Pancreas (tissue), 10 donors: ENCODE measurements around the gene KLK5. TPM values are rescaled to one million over a fixed set of nuclear protein-coding genes. Genes with fewer than 3 reads are reported as not detected.

Source experiments
- ATAC-seq, 4 donors: fragments of 200-7000 bp; cut with Tn5 transposase; one replicate each; pipeline versions ENCODE4 v1.8.0 to v1.9.1; 2020; ENCODE audit warnings: mild to moderate bottlenecking in 4 of 4, moderate library complexity in 4 of 4
- DNase-seq, 6 donors: peaks; one replicate each; pipeline ENCODE4 v3.0.0-alpha.2; 2020
- FAIRE-seq: peaks from 2 replicates; lab custom pipeline; 2012; peaks lifted over from hg19 to GRCh38; lab: Jason Lieb, UNC
- H3K27ac ChIP-seq, 4 donors: fragments of 200-600 bp; sonication (generic); 1 replicate in 3 of 4; 2 replicates in 1 of 4; pipeline versions ENCODE4 v1.5.0 to v1.8.0; 2020
- H3K27me3 ChIP-seq, 4 donors: fragments of 200-600 bp; one replicate each; pipeline ENCODE4 v1.8.0; 2021
- H3K36me3 ChIP-seq, 3 donors: fragments of 200-600 bp; sonication (generic) in 1 of 3; one replicate each; pipeline versions ENCODE4 v1.5.0 to v1.8.0; 2020 to 2021
- H3K4me1 ChIP-seq, 3 donors: fragments of 200-600 bp; one replicate each; pipeline ENCODE4 v1.8.0; 2021
- H3K4me3 ChIP-seq, 4 donors: fragments of 200-600 bp; sonication (generic) in 2 of 4; one replicate each; pipeline versions ENCODE4 v1.5.0 to v1.8.0; 2020 to 2021
- H3K9me3 ChIP-seq, 4 donors: fragments of 200-600 bp; one replicate each; pipeline ENCODE4 v1.8.0; 2021
- CTCF ChIP-seq, 4 donors: fragments of 200-600 bp; sonication (generic) in 3 of 4; IDR thresholded peaks; one replicate each; pipeline versions ENCODE4 v1.5.0 to v1.8.0; 2021; ENCODE audit warnings: antibody characterized with exemption in 4 of 4
- WGBS, 2 donors: extraction: QIAGEN DNeasy Blood & Tissue Kit; methylation state at CpG; one replicate each; pipeline ENCODE4 v1.1.7; 2013; 5-methylcytosine and 5-hydroxymethylcytosine counted together
- intact Hi-C, 3 donors: fragments of 100-400 bp; cut with DNase I; formaldehyde crosslinking; loops; one replicate each; pipeline versions ENCODE4 v1.11.1 to v1.14.2; 2022
- polyA plus RNA-seq, 2 donors: library from polyadenylated mRNA; stranded (reverse); fragments of 200-250 nt; gene quantifications; one replicate each; pipeline ENCODE4 v1.2.3, GENCODE V29; 2013
- total RNA-seq, 6 donors: library from RNA; stranded (reverse); fragmentation: NEBNext Ultra II Directional in 4 of 6; extraction: Animal tissue kit (Norgen Biotek cat#: 25700) in 4 of 6; gene quantifications; one replicate each; pipeline versions ENCODE4 v1.2.1 to v1.2.4, GENCODE V29; 2021 to 2023
- donor health status: healthy with polysubstance abuse.
- donor health status: DM: no; HTN: no; CAD: no; lungs with moderate emphysema.
- donor health status: DM: no; HTN: no; CAD: no.
- donor health status: control.
- donor health status: control.
- donor health status: Bipolar disorder and iron deficiency.
- donor health status: DM: yes; HTN: yes; CAD: no.
- donor health status: DM: no; HTN: no; CAD: no.
- donor health status: DM: no; HTN: no; CAD: no.
- donor health status: DM: yes; HTN: yes; CAD: no.

KLK5 gene
- total RNA-seq (not detected), polyA plus RNA-seq (under 1 TPM in 1 of 2 donors, not detected in 1; 0.11 TPM)

- Histone ChIP-seq H3K36me3 (no peaks in the 10 kb centered on the region), H3K27ac (no peak within 1 kb of the TSS), H3K4me1 (no peaks in the 10 kb centered on the region), H3K4me3 (no peak within 1 kb of the TSS), H3K9me3 (no peaks in the 10 kb centered on the region), H3K27me3 (peaks cover 0 to 5% (median 0%) of the 10 kb centered on the region in 4 donors)
- peak in 1 of 6 donors; percentile 19 for DNase-seq
- WGBS, 2 donors = 9 to 14% methylated on average over 7 of the region's 7 CpGs
- no peak for TF ChIP-seq CTCF (IDR thresholded peaks at IDR 0.05)
- intact Hi-C loops = no loop called here
- ATAC-seq = no peak
- no peak for FAIRE-seq
These were observed at the start of gene KLK5 for GRCh38 chr19:50952910-50953309. Gene KLK5 (minus strand): TSS chr19:50953038. CDS start chr19:50952657, 381 bp downstream.

GRCh38 chr19:51002089-51002532 is 49.3 kb upstream of the KLK5 start:
- Histone ChIP-seq H3K4me1 (no peaks in the 10 kb centered on the region), H3K27me3 (peaks cover 0 to 15% (median 0%) of the 10 kb centered on the region in 4 donors), H3K27ac (no peak overlapping the region), H3K9me3 (no peaks in the 10 kb centered on the region), H3K36me3 (no peaks in the 10 kb centered on the region), H3K4me3 (no peak overlapping the region)
- FAIRE-seq (no peak), ATAC-seq (no peak), DNase-seq (no peak)
- no peak for TF ChIP-seq CTCF (IDR thresholded peaks at IDR 0.05)
- intact Hi-C loops = no loop called here
- WGBS, 2 donors = 39 to 44% methylated on average over 11 to 12 of the region's 12 CpGs

GRCh38 chr19:51001515-51001914 is 48.7 kb upstream of the KLK5 start, which contains the start of gene KLK8:
Gene KLK8 (minus strand): TSS chr19:51001604. CDS start chr19:51001167, 437 bp downstream.
- intact Hi-C loops = no loop called here
- ATAC-seq = no peak
- FAIRE-seq = no peak
- H3K27me3 ChIP-seq = peaks cover 0 to 15% (median 0%) of the 10 kb centered on the region in 4 donors
- no peak for TF ChIP-seq CTCF (IDR thresholded peaks at IDR 0.05)
- H3K36me3 ChIP-seq = no peaks in the 10 kb centered on the region
- no peak within 1 kb of the TSS for H3K27ac ChIP-seq
- H3K4me1 ChIP-seq = no peaks in the 10 kb centered on the region
- DNase-seq = no peak
- 21% methylated on average over 7 of the region's 7 CpGs for WGBS, 2 donors
- H3K9me3 ChIP-seq = no peaks in the 10 kb centered on the region
- H3K4me3 ChIP-seq = no peak within 1 kb of the TSS

- no peak overlapping the region for H3K4me3 ChIP-seq
- H3K9me3 ChIP-seq = no peaks in the 10 kb centered on the region
- intact Hi-C loops = no loop called here
- no peak overlapping the region for H3K27ac ChIP-seq
- no peak for DNase-seq
- FAIRE-seq = no peak
- WGBS, 2 donors = 23 to 26% methylated on average over 16 of the region's 16 CpGs
- TF ChIP-seq CTCF (IDR thresholded peaks at IDR 0.05) = no peak
- H3K27me3 ChIP-seq = peaks cover 0 to 15% (median 0%) of the 10 kb centered on the region in 4 donors
- no peaks in the 10 kb centered on the region for H3K4me1 ChIP-seq
- no peak for ATAC-seq
- no peaks in the 10 kb centered on the region for H3K36me3 ChIP-seq
These were observed 48.1 kb upstream of the KLK5 start for GRCh38 chr19:51000981-51001380.

DNA sequence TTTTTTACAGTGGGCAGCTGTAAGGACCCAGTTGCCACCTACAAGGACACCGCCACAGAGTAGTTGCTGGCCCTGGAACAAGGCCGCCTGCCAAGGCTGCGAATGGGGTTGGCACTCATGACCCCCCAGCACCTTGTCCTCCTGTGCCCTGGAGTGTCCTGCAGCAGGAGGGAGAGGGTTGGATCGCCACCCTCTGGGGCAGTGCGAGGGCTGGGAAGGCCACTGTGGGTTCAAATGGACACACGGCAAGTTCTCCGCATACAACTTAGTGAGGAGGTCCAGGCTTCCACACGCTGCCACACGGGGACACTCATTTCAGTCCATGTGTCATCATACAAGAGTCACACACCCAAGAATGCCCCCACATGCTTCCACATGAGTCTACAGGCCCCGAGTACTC is 47.6 kb upstream of the KLK5 start:
- intact Hi-C loops = no loop called here
- DNase-seq (no peak), FAIRE-seq (no peak), ATAC-seq (no peak)
- WGBS, 2 donors = 69 to 70% methylated on average over 10 of the region's 10 CpGs
- no peaks in the 10 kb centered on the region for H3K36me3 ChIP-seq
- no peak for TF ChIP-seq CTCF (IDR thresholded peaks at IDR 0.05)
- H3K9me3 ChIP-seq = no peaks in the 10 kb centered on the region
- H3K27ac ChIP-seq = no peak overlapping the region
- peaks cover 0 to 15% (median 0%) of the 10 kb centered on the region in 4 donors for H3K27me3 ChIP-seq
- H3K4me1 ChIP-seq = no peaks in the 10 kb centered on the region
- H3K4me3 ChIP-seq = no peak overlapping the region
